Measurements from ENCODE around the gene METTL16.

METTL16 gene

GRCh38 chr17:2393954-2394749, 117.5 kb downstream of the METTL16 start:
- no peaks in the 10 kb centered on the region for H3K36me3 Mint-ChIP-seq
- peak overlapping the region; percentile 86 for H3K4me3 Mint-ChIP-seq
- H3K27ac Mint-ChIP-seq, result peak overlapping the region; percentile 88
- no peaks in the 10 kb centered on the region for H3K27me3 Mint-ChIP-seq
- no peaks in the 10 kb centered on the region for H3K9me3 Mint-ChIP-seq (ENCODE audit: low read depth)
- peaks cover 57% of the 10 kb centered on the region for H3K4me1 Mint-ChIP-seq (ENCODE audit: low read depth)

- Mint-ChIP-seq H3K27ac (peak overlapping the region; percentile 93), H3K36me3 (no peaks in the 10 kb centered on the region), H3K9me3 (ENCODE audit: low read depth) (no peaks in the 10 kb centered on the region), H3K27me3 (no peaks in the 10 kb centered on the region), H3K4me1 (ENCODE audit: low read depth) (peaks cover 55% of the 10 kb centered on the region), H3K4me3 (peak overlapping the region; percentile 86)
Observed at GRCh38 chr17:2393174-2393953, 118.3 kb downstream of the METTL16 start.

- Mint-ChIP-seq H3K4me1 (ENCODE audit: low read depth) (peaks cover 47% of the 10 kb centered on the region), H3K4me3 (peak overlapping the region; percentile 94), H3K36me3 (no peaks in the 10 kb centered on the region), H3K9me3 (ENCODE audit: low read depth) (no peaks in the 10 kb centered on the region), H3K27me3 (no peaks in the 10 kb centered on the region), H3K27ac (peak overlapping the region; percentile 94)
Observed at GRCh38 chr17:2392252-2393173, 119.2 kb downstream of the METTL16 start.

- peaks cover 41% of the 10 kb centered on the region for H3K4me1 Mint-ChIP-seq (ENCODE audit: low read depth)
- no peaks in the 10 kb centered on the region for H3K9me3 Mint-ChIP-seq (ENCODE audit: low read depth)
- peak overlapping the region; percentile 94 for H3K4me3 Mint-ChIP-seq
- no peaks in the 10 kb centered on the region for H3K36me3 Mint-ChIP-seq
- H3K27me3 Mint-ChIP-seq, result no peaks in the 10 kb centered on the region
- peak overlapping the region; percentile 94 for H3K27ac Mint-ChIP-seq
Observed at GRCh38 chr17:2391597-2392251, 120.0 kb downstream of the METTL16 start.

GRCh38 chr17:2390199-2390836, 121.4 kb downstream of the METTL16 start:
- H3K9me3 Mint-ChIP-seq (ENCODE audit: low read depth), result no peaks in the 10 kb centered on the region
- H3K4me3 Mint-ChIP-seq, result peak overlapping the region; percentile 20
- no peaks in the 10 kb centered on the region for H3K27me3 Mint-ChIP-seq
- H3K27ac Mint-ChIP-seq, result peak overlapping the region; percentile 94
- no peaks in the 10 kb centered on the region for H3K36me3 Mint-ChIP-seq
- peaks cover 34% of the 10 kb centered on the region for H3K4me1 Mint-ChIP-seq (ENCODE audit: low read depth)

GRCh38 chr17:2388683-2389055, 123.0 kb downstream of the METTL16 start:
- Mint-ChIP-seq H3K27me3 (no peaks in the 10 kb centered on the region), H3K36me3 (no peaks in the 10 kb centered on the region), H3K4me3 (no peak overlapping the region), H3K27ac (peak overlapping the region; percentile 22), H3K9me3 (ENCODE audit: low read depth) (no peaks in the 10 kb centered on the region), H3K4me1 (ENCODE audit: low read depth) (peaks cover 29% of the 10 kb centered on the region)

- Mint-ChIP-seq H3K4me3 (no peak overlapping the region), H3K36me3 (no peaks in the 10 kb centered on the region), H3K9me3 (ENCODE audit: low read depth) (no peaks in the 10 kb centered on the region), H3K27ac (peak overlapping the region; percentile 11), H3K27me3 (no peaks in the 10 kb centered on the region), H3K4me1 (ENCODE audit: low read depth) (peaks cover 29% of the 10 kb centered on the region)
Observed at GRCh38 chr17:2388020-2388682, 123.5 kb downstream of the METTL16 start.

- Mint-ChIP-seq H3K4me3 (no peak overlapping the region), H3K27me3 (no peaks in the 10 kb centered on the region), H3K9me3 (ENCODE audit: low read depth) (no peaks in the 10 kb centered on the region), H3K36me3 (no peaks in the 10 kb centered on the region), H3K27ac (no peak overlapping the region), H3K4me1 (ENCODE audit: low read depth) (peaks cover 32% of the 10 kb centered on the region)
Observed at GRCh38 chr17:2387086-2388019, 124.3 kb downstream of the METTL16 start.

GRCh38 chr17:2386400-2387085, 125.1 kb downstream of the METTL16 start:
- peak overlapping the region; percentile 6 for H3K27ac Mint-ChIP-seq
- H3K36me3 Mint-ChIP-seq, result no peaks in the 10 kb centered on the region
- no peaks in the 10 kb centered on the region for H3K27me3 Mint-ChIP-seq
- peaks cover 24% of the 10 kb centered on the region for H3K4me1 Mint-ChIP-seq (ENCODE audit: low read depth)
- no peak overlapping the region for H3K4me3 Mint-ChIP-seq
- no peaks in the 10 kb centered on the region for H3K9me3 Mint-ChIP-seq (ENCODE audit: low read depth)

GRCh38 chr17:2385240-2386210, 126.2 kb downstream of the METTL16 start:
- H3K27me3 Mint-ChIP-seq, result no peaks in the 10 kb centered on the region
- no peaks in the 10 kb centered on the region for H3K9me3 Mint-ChIP-seq (ENCODE audit: low read depth)
- no peaks in the 10 kb centered on the region for H3K36me3 Mint-ChIP-seq
- H3K4me1 Mint-ChIP-seq (ENCODE audit: low read depth), result peaks cover 17% of the 10 kb centered on the region
- H3K27ac Mint-ChIP-seq, result no peak overlapping the region
- no peak overlapping the region for H3K4me3 Mint-ChIP-seq

- Mint-ChIP-seq H3K27me3 (no peaks in the 10 kb centered on the region), H3K4me3 (no peak overlapping the region), H3K27ac (no peak overlapping the region)
Observed at GRCh38 chr17:2384439-2385127, 127.1 kb downstream of the METTL16 start.

More at GRCh38 chr17:2384439-2385127, 127.1 kb downstream of the METTL16 start:
- Mint-ChIP-seq H3K4me1 (ENCODE audit: low read depth) (peaks cover 8% of the 10 kb centered on the region), H3K36me3 (no peaks in the 10 kb centered on the region), H3K9me3 (ENCODE audit: low read depth) (no peaks in the 10 kb centered on the region)

Measured in activated naive CD8-positive, alpha-beta T cell (primary cell).